Gastroesophageal sphincter (tissue), 3 donors: ENCODE results near the gene CNTNAP1.

Experiments
- POLR2A ChIP-seq, 2 donors: fragments of 450-650 bp; IDR thresholded peaks; one replicate each; pipeline ENCODE4 v1.6.1; 2017; ENCODE audit warnings: antibody characterized with exemption in 2 of 2, mild to moderate bottlenecking in 2 of 2, moderate library complexity in 1 of 2
- TF ChIP-seq, protein P1 (sequence below), 4 experiments: fragments of 200-600 bp in 2 of 4; fragments of 450-650 bp in 2 of 4; sonication (generic) in 1 of 4; IDR thresholded peaks; one replicate each; pipeline ENCODE4 v1.5.1; 2017 to 2019; ENCODE audit warnings: antibody characterized with exemption in 4 of 4, mild to moderate bottlenecking in 2 of 4, moderate library complexity in 2 of 4

DNA sequence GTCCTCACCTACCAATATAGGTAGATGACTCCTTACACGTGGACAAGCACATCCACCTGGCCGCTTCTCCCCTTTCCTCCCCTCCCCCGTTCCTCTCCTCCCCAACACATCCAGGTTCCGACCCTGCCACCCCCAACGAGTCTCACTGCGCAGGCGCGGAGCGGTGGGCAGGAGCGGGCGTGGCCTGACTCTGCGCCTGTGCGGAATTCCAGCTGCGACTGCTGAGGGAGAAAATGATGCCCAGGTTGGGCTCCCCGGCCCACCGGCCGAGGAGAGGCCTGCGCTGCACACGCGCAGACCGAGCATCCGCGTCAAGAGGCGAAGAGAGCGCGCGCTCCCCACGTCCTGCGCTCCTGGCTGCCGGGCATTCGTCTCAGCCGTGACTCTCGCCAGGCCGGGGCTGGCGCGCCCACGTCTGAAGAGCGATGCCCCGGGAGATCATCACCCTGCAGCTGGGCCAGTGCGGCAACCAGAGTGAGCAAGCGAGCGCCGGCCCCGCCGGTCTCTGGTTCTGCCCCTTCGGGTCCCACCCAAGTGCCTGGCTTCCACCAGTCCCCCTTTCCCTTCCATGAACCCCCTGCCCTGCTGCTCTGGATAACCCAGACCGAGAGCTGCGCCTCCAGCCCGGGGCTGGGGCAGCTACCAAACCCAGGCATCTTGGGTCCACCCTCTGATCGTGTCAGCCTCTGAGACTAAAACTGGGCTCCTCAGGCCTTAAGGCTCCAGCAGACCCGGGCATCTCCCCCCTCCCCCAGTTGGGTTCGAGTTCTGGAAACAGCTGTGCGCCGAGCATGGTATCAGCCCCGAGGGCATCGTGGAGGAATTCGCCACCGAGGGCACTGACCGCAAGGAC is 23.0 kb upstream of the CNTNAP1 start, which contains the start of gene TUBG2:
- TF ChIP-seq, protein P1, sequence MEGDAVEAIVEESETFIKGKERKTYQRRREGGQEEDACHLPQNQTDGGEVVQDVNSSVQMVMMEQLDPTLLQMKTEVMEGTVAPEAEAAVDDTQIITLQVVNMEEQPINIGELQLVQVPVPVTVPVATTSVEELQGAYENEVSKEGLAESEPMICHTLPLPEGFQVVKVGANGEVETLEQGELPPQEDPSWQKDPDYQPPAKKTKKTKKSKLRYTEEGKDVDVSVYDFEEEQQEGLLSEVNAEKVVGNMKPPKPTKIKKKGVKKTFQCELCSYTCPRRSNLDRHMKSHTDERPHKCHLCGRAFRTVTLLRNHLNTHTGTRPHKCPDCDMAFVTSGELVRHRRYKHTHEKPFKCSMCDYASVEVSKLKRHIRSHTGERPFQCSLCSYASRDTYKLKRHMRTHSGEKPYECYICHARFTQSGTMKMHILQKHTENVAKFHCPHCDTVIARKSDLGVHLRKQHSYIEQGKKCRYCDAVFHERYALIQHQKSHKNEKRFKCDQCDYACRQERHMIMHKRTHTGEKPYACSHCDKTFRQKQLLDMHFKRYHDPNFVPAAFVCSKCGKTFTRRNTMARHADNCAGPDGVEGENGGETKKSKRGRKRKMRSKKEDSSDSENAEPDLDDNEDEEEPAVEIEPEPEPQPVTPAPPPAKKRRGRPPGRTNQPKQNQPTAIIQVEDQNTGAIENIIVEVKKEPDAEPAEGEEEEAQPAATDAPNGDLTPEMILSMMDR (IDR thresholded peaks at IDR 0.05): no peak
- peak; percentile 67 to 68 for TF ChIP-seq POLR2A (IDR thresholded peaks at IDR 0.05)
